HepG2 (cell line): ENCODE measurements around the gene EOLA2. TPM values are rescaled to one million over a fixed set of nuclear protein-coding genes. Genes with fewer than 3 reads are reported as not detected.
A peak's percentile ranks its signal among the peaks of the same experiment; 100 is the strongest.

ENCODE experiments used
- ATRX ChIP-seq: sonication (generic); formaldehyde crosslinking; IDR thresholded peaks from 2 replicates; pipeline ENCODE4 v1.4.0; 2020; ENCODE audit warnings: missing genetic modification reagents, borderline replicate concordance
- FOXK2 ChIP-seq: fragments of 450-650 bp; IDR thresholded peaks from 2 replicates; pipeline ENCODE4 v1.6.1; 2016
- FOXP1 ChIP-seq, 2 experiments: fragments of 450-650 bp in 1 of 2; IDR thresholded peaks; 2 replicates each; pipeline ENCODE4 v1.6.1; 2017 to 2018; ENCODE audit warnings: antibody characterized with exemption in 1 of 2
- GTF3A ChIP-seq: sonication (generic); formaldehyde crosslinking; conservative IDR thresholded peaks from 2 replicates; pipeline ENCODE4 v1.4.0; 2020; ENCODE audit warnings: mild to moderate bottlenecking, missing genetic modification reagents
- JDP2 ChIP-seq: sonication (generic); formaldehyde crosslinking; IDR thresholded peaks from 2 replicates; pipeline ENCODE4 v1.8.1; 2022; ENCODE audit warnings: missing genetic modification reagents, borderline replicate concordance
- NFYB ChIP-seq: sonication (generic); formaldehyde crosslinking; IDR thresholded peaks from 2 replicates; pipeline ENCODE4 v1.4.0; 2020; ENCODE audit warnings: missing genetic modification reagents
- POGZ ChIP-seq: sonication (generic); formaldehyde crosslinking; IDR thresholded peaks from 2 replicates; pipeline ENCODE4 v1.4.0; 2020; ENCODE audit warnings: mild to moderate bottlenecking, missing genetic modification reagents
- SALL1 ChIP-seq: sonication (generic); formaldehyde crosslinking; IDR thresholded peaks from 2 replicates; pipeline ENCODE4 v1.8.0; 2022; ENCODE audit warnings: mild to moderate bottlenecking, missing genetic modification reagents
- SOX6 ChIP-seq, 2 experiments: fragments of 450-650 bp in 1 of 2; sonication (generic) in 1 of 2; formaldehyde crosslinking in 1 of 2; IDR thresholded peaks; 2 replicates each; pipeline versions ENCODE4 v1.4.0 to v1.6.1; 2017 to 2020; ENCODE audit warnings: antibody characterized with exemption in 1 of 2, mild to moderate bottlenecking in 1 of 2, missing genetic modification reagents in 1 of 2
- SPEN ChIP-seq: sonication (generic); formaldehyde crosslinking; IDR thresholded peaks from 2 replicates; pipeline ENCODE4 v1.5.1; 2020; ENCODE audit warnings: low read depth, mild to moderate bottlenecking, missing genetic modification reagents
- ZFP41 ChIP-seq: sonication (generic); formaldehyde crosslinking; IDR thresholded peaks from 2 replicates; pipeline ENCODE4 v1.4.0; 2020; ENCODE audit warnings: mild to moderate bottlenecking, missing genetic modification reagents, borderline replicate concordance
- ZNF121 ChIP-seq: sonication (generic); formaldehyde crosslinking; IDR thresholded peaks from 2 replicates; pipeline ENCODE4 v1.5.0; 2020; ENCODE audit warnings: mild to moderate bottlenecking, missing genetic modification reagents
- ZNF20 ChIP-seq: sonication (generic); formaldehyde crosslinking; IDR thresholded peaks from 2 replicates; pipeline ENCODE4 v1.4.0; 2020; ENCODE audit warnings: mild to moderate bottlenecking, moderate library complexity, missing genetic modification reagents
- ZNF557 ChIP-seq: sonication (generic); formaldehyde crosslinking; IDR thresholded peaks from 2 replicates; pipeline ENCODE4 v1.4.0; 2020; ENCODE audit warnings: missing genetic modification reagents
- ZNF652 ChIP-seq: IDR thresholded peaks from 2 replicates; pipeline ENCODE4 v1.6.1; 2016; ENCODE audit warnings: low read depth, borderline replicate concordance
- ZSCAN12 ChIP-seq: sonication (generic); formaldehyde crosslinking; IDR thresholded peaks from 2 replicates; pipeline ENCODE4 v1.9.0; 2021; ENCODE audit warnings: mild to moderate bottlenecking, missing genetic modification reagents
- polyA plus RNA-seq, 8 experiments: library from polyadenylated mRNA; depleted of rRNA in 3 of 8; stranded (reverse) in 7 of 8; unstranded in 1 of 8; fragments of >200 nt; fragmentation: Illumina TruSeq in 4 of 8; extraction: Trizol in 4 of 8; gene quantifications; 2 replicates each; pipeline versions ENCODE4 v1.2.1 to v1.2.3, GENCODE V29; 2011 to 2016; ENCODE audit warnings: low read depth in 4 of 8, missing spikeins in 1 of 8, mixed read lengths in 1 of 8; ENCODE audit not compliant: insufficient read depth in 1 of 8
- total RNA-seq, 5 experiments: library from RNA; depleted of rRNA; stranded (reverse); fragments of >200 nt; fragmentation: Illumina TruSeq; extraction: Trizol; gene quantifications; 2 replicates each; pipeline ENCODE4 v1.2.3, GENCODE V29; 2016; ENCODE audit warnings: low read depth in 1 of 5
- TF ChIP-seq, protein P1 (sequence below): IDR thresholded peaks from 2 replicates; pipeline ENCODE4 v1.6.1; 2012; ENCODE audit warnings: low read length, improper control_type of control experiment
- TF ChIP-seq, protein P2 (sequence below): sonication (generic); formaldehyde crosslinking; IDR thresholded peaks from 2 replicates; pipeline ENCODE4 v1.5.0; 2020; ENCODE audit warnings: mild to moderate bottlenecking, missing genetic modification reagents, borderline replicate concordance
- TF ChIP-seq, protein P3 (sequence below): sonication (generic); formaldehyde crosslinking; IDR thresholded peaks from 2 replicates; pipeline ENCODE4 v1.8.1; 2023; ENCODE audit warnings: missing genetic modification reagents, mild to moderate bottlenecking, borderline replicate concordance
- TF ChIP-seq, protein P4 (sequence below): sonication (generic); formaldehyde crosslinking; IDR thresholded peaks from 2 replicates; pipeline ENCODE4 v1.5.1; 2020; ENCODE audit warnings: mild to moderate bottlenecking, missing genetic modification reagents, moderate library complexity

Gene EOLA2
- total and polyA plus RNA-seq, 2 of the 13 experiments (the other 11 are each of a cell fraction or from before 2014, with no cell fraction given), result 20.4 to 22.0 TPM

DNA sequence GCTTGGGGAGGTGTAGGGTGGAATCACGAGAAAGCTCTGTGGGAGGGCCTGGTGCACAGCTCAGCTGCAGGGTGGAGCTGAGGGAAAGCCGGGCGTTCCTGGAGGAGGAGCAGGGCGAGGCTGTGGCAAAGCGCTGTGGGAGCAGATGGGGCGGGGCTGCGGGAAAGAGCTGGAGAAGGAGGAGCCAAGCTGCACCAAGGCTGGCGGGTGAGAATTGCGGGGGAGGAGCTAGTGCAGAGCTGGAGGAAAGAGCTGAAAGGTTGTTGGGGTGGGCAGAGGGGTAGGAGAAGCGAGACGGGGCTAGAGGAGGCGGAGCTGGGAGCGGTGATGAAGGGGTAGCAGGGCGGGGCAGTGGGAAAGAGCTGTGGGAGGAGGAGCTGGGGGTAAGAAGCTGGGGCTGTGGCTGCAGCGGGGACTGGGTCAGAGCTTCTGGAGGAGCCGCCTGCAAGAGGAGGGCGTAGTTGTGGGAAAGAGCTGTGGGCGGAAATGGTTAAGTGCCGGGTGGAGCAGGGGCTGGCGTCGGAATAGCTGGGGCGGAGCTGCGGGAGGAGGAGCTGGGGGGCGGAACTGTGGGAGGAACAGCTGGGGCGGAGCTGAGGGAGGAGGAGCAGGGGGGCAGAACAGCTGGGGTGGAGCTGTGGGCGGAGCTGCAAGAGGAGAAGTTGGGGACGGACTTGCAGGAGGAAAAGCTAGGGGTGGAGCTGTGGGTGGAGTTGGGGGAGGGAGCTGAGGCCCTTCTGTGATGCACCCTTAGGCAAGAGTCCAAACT lies 1.8 kb upstream of the EOLA2 start (continued):
- TF ChIP-seq, protein P1, sequence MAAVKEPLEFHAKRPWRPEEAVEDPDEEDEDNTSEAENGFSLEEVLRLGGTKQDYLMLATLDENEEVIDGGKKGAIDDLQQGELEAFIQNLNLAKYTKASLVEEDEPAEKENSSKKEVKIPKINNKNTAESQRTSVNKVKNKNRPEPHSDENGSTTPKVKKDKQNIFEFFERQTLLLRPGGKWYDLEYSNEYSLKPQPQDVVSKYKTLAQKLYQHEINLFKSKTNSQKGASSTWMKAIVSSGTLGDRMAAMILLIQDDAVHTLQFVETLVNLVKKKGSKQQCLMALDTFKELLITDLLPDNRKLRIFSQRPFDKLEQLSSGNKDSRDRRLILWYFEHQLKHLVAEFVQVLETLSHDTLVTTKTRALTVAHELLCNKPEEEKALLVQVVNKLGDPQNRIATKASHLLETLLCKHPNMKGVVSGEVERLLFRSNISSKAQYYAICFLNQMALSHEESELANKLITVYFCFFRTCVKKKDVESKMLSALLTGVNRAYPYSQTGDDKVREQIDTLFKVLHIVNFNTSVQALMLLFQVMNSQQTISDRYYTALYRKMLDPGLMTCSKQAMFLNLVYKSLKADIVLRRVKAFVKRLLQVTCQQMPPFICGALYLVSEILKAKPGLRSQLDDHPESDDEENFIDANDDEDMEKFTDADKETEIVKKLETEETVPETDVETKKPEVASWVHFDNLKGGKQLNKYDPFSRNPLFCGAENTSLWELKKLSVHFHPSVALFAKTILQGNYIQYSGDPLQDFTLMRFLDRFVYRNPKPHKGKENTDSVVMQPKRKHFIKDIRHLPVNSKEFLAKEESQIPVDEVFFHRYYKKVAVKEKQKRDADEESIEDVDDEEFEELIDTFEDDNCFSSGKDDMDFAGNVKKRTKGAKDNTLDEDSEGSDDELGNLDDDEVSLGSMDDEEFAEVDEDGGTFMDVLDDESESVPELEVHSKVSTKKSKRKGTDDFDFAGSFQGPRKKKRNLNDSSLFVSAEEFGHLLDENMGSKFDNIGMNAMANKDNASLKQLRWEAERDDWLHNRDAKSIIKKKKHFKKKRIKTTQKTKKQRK, result no peak
- TF ChIP-seq, protein P2, sequence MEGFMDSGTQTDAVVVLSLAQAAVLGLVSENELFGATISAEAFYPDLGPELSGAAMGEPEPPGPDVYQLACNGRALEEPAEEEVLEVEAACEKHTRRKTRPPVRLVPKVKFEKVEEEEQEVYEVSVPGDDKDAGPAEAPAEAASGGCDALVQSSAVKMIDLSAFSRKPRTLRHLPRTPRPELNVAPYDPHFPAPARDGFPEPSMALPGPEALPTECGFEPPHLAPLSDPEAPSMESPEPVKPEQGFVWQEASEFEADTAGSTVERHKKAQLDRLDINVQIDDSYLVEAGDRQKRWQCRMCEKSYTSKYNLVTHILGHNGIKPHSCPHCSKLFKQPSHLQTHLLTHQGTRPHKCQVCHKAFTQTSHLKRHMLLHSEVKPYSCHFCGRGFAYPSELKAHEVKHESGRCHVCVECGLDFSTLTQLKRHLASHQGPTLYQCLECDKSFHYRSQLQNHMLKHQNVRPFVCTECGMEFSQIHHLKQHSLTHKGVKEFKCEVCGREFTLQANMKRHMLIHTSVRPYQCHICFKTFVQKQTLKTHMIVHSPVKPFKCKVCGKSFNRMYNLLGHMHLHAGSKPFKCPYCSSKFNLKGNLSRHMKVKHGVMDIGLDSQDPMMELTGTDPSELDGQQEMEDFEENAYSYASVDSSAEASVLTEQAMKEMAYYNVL (CRISPR knock-in tag), result no peak
- TF ChIP-seq GTF3A (CRISPR knock-in tag) (no peak), SOX6 (IDR thresholded peaks at IDR 0.05) (no peak), SOX6 (CRISPR knock-in tag; IDR thresholded peaks at IDR 0.05) (peak; percentile 25; the same call in 1 of the 2 replicates), FOXK2 (no peak), SALL1 (CRISPR knock-in tag) (peak; percentile 27; the same call in 1 of the 2 replicates), NFYB (no peak), POGZ (CRISPR knock-in tag) (peak; percentile 45; the same call in 1 of the 2 replicates), ATRX (CRISPR knock-in tag) (no peak), SPEN (CRISPR knock-in tag) (0 out of 2 replicates have a peak, but pooled peaks have one; percentile 30), ZNF652 (CRISPR knock-in tag) (peak; percentile 84), FOXP1 (IDR thresholded peaks at IDR 0.05) (no peak), FOXP1 (CRISPR knock-in tag; IDR thresholded peaks at IDR 0.05) (no peak), ZSCAN12 (CRISPR knock-in tag) (no peak), ZNF557 (CRISPR knock-in tag) (no peak), JDP2 (no peak), ZNF121 (CRISPR knock-in tag) (no peak), ZNF20 (CRISPR knock-in tag) (no peak), ZFP41 (no peak)
- TF ChIP-seq, protein P3, sequence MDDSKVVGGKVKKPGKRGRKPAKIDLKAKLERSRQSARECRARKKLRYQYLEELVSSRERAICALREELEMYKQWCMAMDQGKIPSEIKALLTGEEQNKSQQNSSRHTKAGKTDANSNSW (CRISPR knock-in tag), result no peak
- TF ChIP-seq, protein P4, sequence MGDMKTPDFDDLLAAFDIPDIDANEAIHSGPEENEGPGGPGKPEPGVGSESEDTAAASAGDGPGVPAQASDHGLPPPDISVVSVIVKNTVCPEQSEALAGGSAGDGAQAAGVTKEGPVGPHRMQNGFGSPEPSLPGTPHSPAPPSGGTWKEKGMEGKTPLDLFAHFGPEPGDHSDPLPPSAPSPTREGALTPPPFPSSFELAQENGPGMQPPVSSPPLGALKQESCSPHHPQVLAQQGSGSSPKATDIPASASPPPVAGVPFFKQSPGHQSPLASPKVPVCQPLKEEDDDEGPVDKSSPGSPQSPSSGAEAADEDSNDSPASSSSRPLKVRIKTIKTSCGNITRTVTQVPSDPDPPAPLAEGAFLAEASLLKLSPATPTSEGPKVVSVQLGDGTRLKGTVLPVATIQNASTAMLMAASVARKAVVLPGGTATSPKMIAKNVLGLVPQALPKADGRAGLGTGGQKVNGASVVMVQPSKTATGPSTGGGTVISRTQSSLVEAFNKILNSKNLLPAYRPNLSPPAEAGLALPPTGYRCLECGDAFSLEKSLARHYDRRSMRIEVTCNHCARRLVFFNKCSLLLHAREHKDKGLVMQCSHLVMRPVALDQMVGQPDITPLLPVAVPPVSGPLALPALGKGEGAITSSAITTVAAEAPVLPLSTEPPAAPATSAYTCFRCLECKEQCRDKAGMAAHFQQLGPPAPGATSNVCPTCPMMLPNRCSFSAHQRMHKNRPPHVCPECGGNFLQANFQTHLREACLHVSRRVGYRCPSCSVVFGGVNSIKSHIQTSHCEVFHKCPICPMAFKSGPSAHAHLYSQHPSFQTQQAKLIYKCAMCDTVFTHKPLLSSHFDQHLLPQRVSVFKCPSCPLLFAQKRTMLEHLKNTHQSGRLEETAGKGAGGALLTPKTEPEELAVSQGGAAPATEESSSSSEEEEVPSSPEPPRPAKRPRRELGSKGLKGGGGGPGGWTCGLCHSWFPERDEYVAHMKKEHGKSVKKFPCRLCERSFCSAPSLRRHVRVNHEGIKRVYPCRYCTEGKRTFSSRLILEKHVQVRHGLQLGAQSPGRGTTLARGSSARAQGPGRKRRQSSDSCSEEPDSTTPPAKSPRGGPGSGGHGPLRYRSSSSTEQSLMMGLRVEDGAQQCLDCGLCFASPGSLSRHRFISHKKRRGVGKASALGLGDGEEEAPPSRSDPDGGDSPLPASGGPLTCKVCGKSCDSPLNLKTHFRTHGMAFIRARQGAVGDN, result peak; percentile 49
